HepG2 (cell line): Measurements from ENCODE around the gene STS. TPM values are rescaled to one million over a fixed set of nuclear protein-coding genes. Genes with fewer than 3 reads are reported as not detected.

Experiments used
- ATAC-seq: fragments of 200-7000 bp; cut with Tn5 transposase; 3 replicates; pipeline ENCODE4 v1.9.1; 2020; ENCODE audit warnings: mild to moderate bottlenecking, moderate library complexity
- BruUV-seq: library from RNA; stranded (reverse); fragments of 400-500 nt; replicated peaks from 2 replicates; lab custom pipeline; 2021; lab: Mats Ljungman, UMichigan
- CTCF ChIA-PET: fragments of 300-600 bp; formaldehyde crosslinking; extraction: SDS; loops from one replicate; lab custom pipeline; 2021; ENCODE audit warnings: low total read pairs, inconsistent platforms, low intra/inter-chr PET ratio; lab: Yijun Ruan, JAX
- POLR2A ChIA-PET: fragments of 350-600 bp; sonication (Branson Sonifier 250); formaldehyde crosslinking; loops from one replicate; lab custom pipeline; 2020; ENCODE audit warnings: antibody characterized with exemption, inconsistent platforms; lab: Yijun Ruan, JAX
- DNase-seq: peaks from one replicate; pipeline ENCODE4 v3.0.0-alpha.2; 2015; ENCODE audit warnings: low spot score
- FAIRE-seq: peaks from 3 replicates; lab custom pipeline; 2011; peaks lifted over from hg19 to GRCh38; lab: Jason Lieb, UNC
- H2AFZ ChIP-seq: one replicate; pipeline ENCODE4 v1.6.1; 2011; ENCODE audit warnings: low read length, inconsistent platforms
- H3K27ac ChIP-seq: fragments of 300-600 bp; 3 replicates; pipeline ENCODE4 v1.8.0; 2011; ENCODE audit warnings: mixed run types, mild to moderate bottlenecking, mixed read lengths, low read length, inconsistent platforms; ENCODE audit not compliant: insufficient read depth; ENCODE audit errors: extremely low read length
- H3K27me3 ChIP-seq, 2 experiments: fragments of 200-600 bp in 1 of 2; 2 replicates in 1 of 2; 3 replicates in 1 of 2; pipeline versions ENCODE4 v1.6.0 to v1.8.0; 2011; ENCODE audit warnings: low read length in 2 of 2, mild to moderate bottlenecking in 2 of 2, moderate library complexity in 2 of 2, inconsistent platforms in 1 of 2; ENCODE audit not compliant: insufficient read depth in 2 of 2, control insufficient read depth in 1 of 2
- H3K36me3 ChIP-seq, 2 experiments: fragments of 200-600 bp in 1 of 2; replicated peaks in 1 of 2; 2 replicates in 1 of 2; 3 replicates in 1 of 2; pipeline versions ENCODE4 v1.5.1 to v1.8.0; 2011; ENCODE audit warnings: low read length in 2 of 2, inconsistent platforms in 1 of 2; ENCODE audit not compliant: insufficient read depth in 2 of 2, control insufficient read depth in 1 of 2
- H3K4me1 ChIP-seq: 2 replicates; pipeline ENCODE4 v1.5.1; 2012; ENCODE audit warnings: low read length, inconsistent platforms; ENCODE audit not compliant: insufficient read depth
- H3K4me2 ChIP-seq: 2 replicates; pipeline ENCODE4 v1.6.0; 2011; ENCODE audit warnings: low read depth, low read length, inconsistent platforms
- H3K4me3 ChIP-seq, 3 experiments: fragments of 200-600 bp in 1 of 3; sonication (generic), shearing (Covaris generic) in 1 of 3; replicated peaks in 1 of 3; 2 replicates each; pipeline ENCODE4 v1.5.1; 2011 to 2016; ENCODE audit warnings: low read length in 3 of 3, inconsistent platforms in 2 of 3, low read depth in 2 of 3, mild to moderate bottlenecking in 2 of 3, control low read depth in 1 of 3, mixed read lengths in 1 of 3; ENCODE audit not compliant: insufficient read depth in 1 of 3
- H3K79me2 ChIP-seq: one replicate; pipeline ENCODE4 v1.6.1; 2011; ENCODE audit warnings: low read length, inconsistent platforms; ENCODE audit not compliant: insufficient read depth
- H3K9ac ChIP-seq: 2 replicates; pipeline ENCODE4 v1.6.0; 2011; ENCODE audit warnings: mild to moderate bottlenecking, low read depth, low read length, inconsistent platforms; ENCODE audit not compliant: insufficient read depth
- H3K9me3 ChIP-seq: 2 replicates; pipeline ENCODE4 v1.5.1; 2012; ENCODE audit warnings: mild to moderate bottlenecking, low read length
- H4K20me1 ChIP-seq: 2 replicates; pipeline ENCODE4 v1.6.0; 2011; ENCODE audit warnings: inconsistent platforms, mild to moderate bottlenecking, low read length, moderate library complexity; ENCODE audit not compliant: insufficient read depth
- FOXO4 ChIP-seq: sonication (generic); formaldehyde crosslinking; conservative IDR thresholded peaks from 2 replicates; pipeline ENCODE4 v1.8.1; 2023; ENCODE audit warnings: missing genetic modification reagents
- MXD4 ChIP-seq: IDR thresholded peaks from 2 replicates; pipeline ENCODE4 v1.6.1; 2016; ENCODE audit warnings: mild to moderate bottlenecking, missing biosample characterization, missing genetic modification reagents
- RORA ChIP-seq: sonication (generic); formaldehyde crosslinking; IDR thresholded peaks from 2 replicates; pipeline ENCODE4 v1.5.0; 2020; ENCODE audit warnings: mild to moderate bottlenecking, missing genetic modification reagents, moderate library complexity
- TAF1 ChIP-seq: sonication (generic); formaldehyde crosslinking; IDR thresholded peaks from 2 replicates; pipeline ENCODE4 v1.4.0; 2020; ENCODE audit warnings: missing genetic modification reagents
- ZBTB21 ChIP-seq: sonication (generic); formaldehyde crosslinking; IDR thresholded peaks from 2 replicates; pipeline ENCODE4 v1.4.0; 2020; ENCODE audit warnings: missing genetic modification reagents
- ZNF296 ChIP-seq: sonication (generic); formaldehyde crosslinking; conservative IDR thresholded peaks from 2 replicates; pipeline ENCODE4 v1.5.0; 2020; ENCODE audit warnings: mild to moderate bottlenecking, missing genetic modification reagents
- WGBS: methylation state at CpG from one replicate; pipeline ENCODE4 v1.1.6; 2017; ENCODE audit warnings: low lambda C conversion rate; 5-methylcytosine and 5-hydroxymethylcytosine counted together
- in situ Hi-C: cut with HindIII; loops from 2 replicates; pipeline ENCODE4 v1.10.0; 2017; ENCODE audit warnings: low pct_unique_long_range_greater_than_20kb; ENCODE audit not compliant: extremely low pct_ligation_motif_present
- intact Hi-C: fragments of 100-400 bp; cut with micrococcal nuclease; formaldehyde crosslinking; loops from one replicate; pipeline ENCODE4 v1.10.0; 2022; ENCODE audit not compliant: unreplicated experiment
- polyA plus RNA-seq, 8 experiments: library from polyadenylated mRNA; depleted of rRNA in 3 of 8; stranded (reverse) in 7 of 8; unstranded in 1 of 8; fragments of >200 nt; fragmentation: Illumina TruSeq in 4 of 8; extraction: Trizol in 4 of 8; gene quantifications; 2 replicates each; pipeline versions ENCODE4 v1.2.1 to v1.2.3, GENCODE V29; 2011 to 2016; ENCODE audit warnings: low read depth in 4 of 8, missing spikeins in 1 of 8, mixed read lengths in 1 of 8; ENCODE audit not compliant: insufficient read depth in 1 of 8
- total RNA-seq, 5 experiments: library from RNA; depleted of rRNA; stranded (reverse); fragments of >200 nt; fragmentation: Illumina TruSeq; extraction: Trizol; gene quantifications; 2 replicates each; pipeline ENCODE4 v1.2.3, GENCODE V29; 2016; ENCODE audit warnings: low read depth in 1 of 5
- TF ChIP-seq, protein P1 (sequence below): sonication (generic); formaldehyde crosslinking; IDR thresholded peaks from 2 replicates; pipeline ENCODE4 v1.5.0; 2020; ENCODE audit warnings: missing genetic modification reagents
- TF ChIP-seq, protein P2 (sequence below): sonication (generic); formaldehyde crosslinking; IDR thresholded peaks from 2 replicates; pipeline ENCODE4 v1.9.0; 2021; ENCODE audit warnings: missing genetic modification reagents, borderline replicate concordance

The STS gene
- total and polyA plus RNA-seq, 2 of the 13 experiments (the other 11 are each of a cell fraction or from before 2014, with no cell fraction given): 0.87 to 1.5 TPM

DNA sequence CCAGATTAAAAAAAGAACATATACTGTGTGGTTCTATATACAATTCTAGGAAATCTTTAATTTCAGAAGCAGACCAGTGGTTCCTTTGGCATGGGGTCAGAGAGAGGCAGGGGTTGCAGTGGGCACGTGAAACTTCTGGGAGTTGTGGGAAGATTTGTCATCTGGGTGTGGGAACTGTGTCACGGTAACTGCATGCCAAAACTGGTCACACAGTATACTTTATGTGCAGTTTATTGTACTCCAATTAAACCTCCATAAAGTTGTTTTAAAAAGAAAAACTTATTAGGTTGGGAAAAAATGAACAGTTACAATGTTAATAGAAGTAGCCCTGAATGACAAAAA, 26.7 kb upstream of the STS start:
- no peaks in the 10 kb centered on the region for H3K36me3 ChIP-seq
- H3K79me2 ChIP-seq: peaks cover 2% of the 10 kb centered on the region
- TF ChIP-seq RORA (no peak), TAF1 (no peak), FOXO4 (no peak), MXD4 (CRISPR knock-in tag) (no peak), ZBTB21 (CRISPR knock-in tag) (no peak), ZNF296 (CRISPR knock-in tag) (no peak)
- TF ChIP-seq, protein P1, sequence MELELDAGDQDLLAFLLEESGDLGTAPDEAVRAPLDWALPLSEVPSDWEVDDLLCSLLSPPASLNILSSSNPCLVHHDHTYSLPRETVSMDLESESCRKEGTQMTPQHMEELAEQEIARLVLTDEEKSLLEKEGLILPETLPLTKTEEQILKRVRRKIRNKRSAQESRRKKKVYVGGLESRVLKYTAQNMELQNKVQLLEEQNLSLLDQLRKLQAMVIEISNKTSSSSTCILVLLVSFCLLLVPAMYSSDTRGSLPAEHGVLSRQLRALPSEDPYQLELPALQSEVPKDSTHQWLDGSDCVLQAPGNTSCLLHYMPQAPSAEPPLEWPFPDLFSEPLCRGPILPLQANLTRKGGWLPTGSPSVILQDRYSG (CRISPR knock-in tag): no peak
- TF ChIP-seq, protein P2, sequence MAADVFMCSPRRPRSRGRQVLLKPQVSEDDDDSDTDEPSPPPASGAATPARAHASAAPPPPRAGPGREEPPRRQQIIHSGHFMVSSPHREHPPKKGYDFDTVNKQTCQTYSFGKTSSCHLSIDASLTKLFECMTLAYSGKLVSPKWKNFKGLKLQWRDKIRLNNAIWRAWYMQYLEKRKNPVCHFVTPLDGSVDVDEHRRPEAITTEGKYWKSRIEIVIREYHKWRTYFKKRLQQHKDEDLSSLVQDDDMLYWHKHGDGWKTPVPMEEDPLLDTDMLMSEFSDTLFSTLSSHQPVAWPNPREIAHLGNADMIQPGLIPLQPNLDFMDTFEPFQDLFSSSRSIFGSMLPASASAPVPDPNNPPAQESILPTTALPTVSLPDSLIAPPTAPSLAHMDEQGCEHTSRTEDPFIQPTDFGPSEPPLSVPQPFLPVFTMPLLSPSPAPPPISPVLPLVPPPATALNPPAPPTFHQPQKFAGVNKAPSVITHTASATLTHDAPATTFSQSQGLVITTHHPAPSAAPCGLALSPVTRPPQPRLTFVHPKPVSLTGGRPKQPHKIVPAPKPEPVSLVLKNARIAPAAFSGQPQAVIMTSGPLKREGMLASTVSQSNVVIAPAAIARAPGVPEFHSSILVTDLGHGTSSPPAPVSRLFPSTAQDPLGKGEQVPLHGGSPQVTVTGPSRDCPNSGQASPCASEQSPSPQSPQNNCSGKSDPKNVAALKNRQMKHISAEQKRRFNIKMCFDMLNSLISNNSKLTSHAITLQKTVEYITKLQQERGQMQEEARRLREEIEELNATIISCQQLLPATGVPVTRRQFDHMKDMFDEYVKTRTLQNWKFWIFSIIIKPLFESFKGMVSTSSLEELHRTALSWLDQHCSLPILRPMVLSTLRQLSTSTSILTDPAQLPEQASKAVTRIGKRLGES (CRISPR knock-in tag): no peak
- no peak overlapping the region for H3K4me3 ChIP-seq
- no peak for FAIRE-seq
- DNase-seq: no peak
- peak overlapping the region; percentile 65; the same call in 1 of the 2 replicates for H3K4me2 ChIP-seq
- peak overlapping the region; percentile 69 for H3K27ac ChIP-seq
- no peak overlapping the region for H2AFZ ChIP-seq
- ATAC-seq: peak; percentile 33; the same call in 1 of the 3 replicates
- H3K9ac ChIP-seq: no peak overlapping the region
- H3K4me1 ChIP-seq: peaks cover 22% of the 10 kb centered on the region
- CTCF ChIA-PET: no interaction called here
- in situ Hi-C loops (no loop called here), intact Hi-C loops (no loop called here)
- H3K27me3 ChIP-seq: no peaks in the 10 kb centered on the region
- H4K20me1 ChIP-seq: peaks cover 2% of the 10 kb centered on the region; the same call in 1 of the 2 replicates
- no peaks in the 10 kb centered on the region for H3K9me3 ChIP-seq
- BruUV-seq: no TSS peak
- POLR2A ChIA-PET: no interaction called here
- 27% methylated on average over 2 of the region's 2 CpGs for WGBS
